Prostate gland (tissue), 2 donors: ENCODE results near the gene IGFL2.

Source experiments
- CTCF ChIP-seq, 4 experiments: fragments of 200-600 bp in 2 of 4; fragments of 450-650 bp in 2 of 4; sonication (generic) in 2 of 4; IDR thresholded peaks; 1 replicate in 3 of 4; 2 replicates in 1 of 4; pipeline ENCODE4 v1.5.1; 2016 to 2019; ENCODE audit warnings: antibody characterized with exemption in 4 of 4, mild to moderate bottlenecking in 2 of 4, moderate library complexity in 2 of 4
- POLR2A ChIP-seq: fragments of 450-650 bp; IDR thresholded peaks from one replicate; pipeline ENCODE4 v1.6.1; 2016; ENCODE audit warnings: antibody characterized with exemption, mild to moderate bottlenecking
- POLR2AphosphoS5 ChIP-seq: sonication (generic); formaldehyde crosslinking; IDR thresholded peaks from one replicate; pipeline ENCODE4 v1.6.1; 2017; ENCODE audit warnings: antibody characterized with exemption

- TF ChIP-seq CTCF (IDR thresholded peaks at IDR 0.05), result no peak
- no peak for TF ChIP-seq POLR2A
- TF ChIP-seq POLR2AphosphoS5, result peak; percentile 70
Observed at GRCh38 chr19:46186717-46187101, 38.7 kb downstream of the IGFL2 start.
